HEK293 (cell line): ENCODE results near the gene CDC42BPA.

Experiments used
- CTCF ChIA-PET: fragments of 350-600 bp; formaldehyde crosslinking; extraction: SDS; loops from one replicate; lab custom pipeline; 2021; ENCODE audit warnings: antibody characterized with exemption; lab: Yijun Ruan, JAX
- POLR2A ChIA-PET: fragments of 300-600 bp; formaldehyde crosslinking; extraction: SDS; loops from one replicate; lab custom pipeline; 2020; ENCODE audit warnings: antibody characterized with exemption, inconsistent platforms; lab: Yijun Ruan, JAX
- H3K27ac ChIP-seq: fragments of 200-500 bp; sonication (Bioruptor generic); 2 replicates; pipeline ENCODE4 v1.5.1; 2014; ENCODE audit warnings: low read depth, low read length, control low read depth, inconsistent platforms; ENCODE audit errors: extremely low read depth
- H3K36me3 ChIP-seq, 2 experiments: fragments of 200-500 bp in 1 of 2; sonication (Bioruptor generic) in 1 of 2; 1 replicate in 1 of 2; 2 replicates in 1 of 2; pipeline ENCODE4 v1.5.1; 2014 to 2017; ENCODE audit warnings: inconsistent platforms in 2 of 2, low read length in 2 of 2; ENCODE audit not compliant: control insufficient read depth in 2 of 2, insufficient read depth in 1 of 2
- H3K4me1 ChIP-seq: fragments of 200-500 bp; sonication (Bioruptor generic); 2 replicates; pipeline ENCODE4 v1.5.1; 2014; ENCODE audit warnings: mild to moderate bottlenecking, low read length, inconsistent platforms; ENCODE audit not compliant: control insufficient read depth, insufficient read depth
- H3K4me3 ChIP-seq: 2 replicates; pipeline ENCODE4 v1.5.1; 2011; ENCODE audit warnings: low read depth, mild to moderate bottlenecking, control low read depth, low read length, moderate library complexity
- H3K9me3 ChIP-seq: fragments of 200-500 bp; sonication (Bioruptor generic); 2 replicates; pipeline ENCODE4 v1.5.1; 2014; ENCODE audit warnings: low read depth, low read length, inconsistent platforms; ENCODE audit not compliant: control insufficient read depth, insufficient read depth
- AEBP2 ChIP-seq: fragments of 450-650 bp; formaldehyde crosslinking; IDR thresholded peaks from 2 replicates; pipeline ENCODE4 v1.5.1; 2016; ENCODE audit warnings: missing biosample characterization, missing genetic modification characterization, borderline replicate concordance
- GLI4 ChIP-seq: fragments of 450-650 bp; formaldehyde crosslinking; IDR thresholded peaks from 2 replicates; pipeline ENCODE4 v1.5.1; 2016; ENCODE audit warnings: missing biosample characterization, missing genetic modification characterization
- HOXA7 ChIP-seq: sonication (generic); formaldehyde crosslinking; IDR thresholded peaks from 2 replicates; pipeline ENCODE4 v1.8.1; 2022; ENCODE audit warnings: missing genetic modification reagents, borderline replicate concordance
- KLF1 ChIP-seq: fragments of 450-650 bp; formaldehyde crosslinking; IDR thresholded peaks from 2 replicates; pipeline ENCODE4 v1.5.1; 2016; ENCODE audit warnings: missing biosample characterization, missing genetic modification characterization
- RBAK ChIP-seq: fragments of 450-650 bp; formaldehyde crosslinking; IDR thresholded peaks from 2 replicates; pipeline ENCODE4 v1.5.1; 2016; ENCODE audit warnings: missing biosample characterization, missing genetic modification characterization
- TSHZ1 ChIP-seq: fragments of 450-650 bp; formaldehyde crosslinking; IDR thresholded peaks from 2 replicates; pipeline ENCODE4 v1.5.1; 2016; ENCODE audit warnings: missing biosample characterization, missing genetic modification characterization, borderline replicate concordance
- ZNF10 ChIP-seq: fragments of 450-650 bp; formaldehyde crosslinking; IDR thresholded peaks from 2 replicates; pipeline ENCODE4 v1.5.1; 2017; ENCODE audit warnings: missing biosample characterization, missing genetic modification characterization
- ZNF155 ChIP-seq: fragments of 450-650 bp; formaldehyde crosslinking; IDR thresholded peaks from 2 replicates; pipeline ENCODE4 v1.5.1; 2016; ENCODE audit warnings: missing biosample characterization, missing genetic modification characterization
- ZNF16 ChIP-seq: fragments of 450-650 bp; formaldehyde crosslinking; IDR thresholded peaks from 2 replicates; pipeline ENCODE4 v1.5.1; 2016; ENCODE audit warnings: low read depth, missing biosample characterization, missing genetic modification characterization
- ZNF280D ChIP-seq: fragments of 450-650 bp; formaldehyde crosslinking; IDR thresholded peaks from 2 replicates; pipeline ENCODE4 v1.5.1; 2016; ENCODE audit warnings: missing biosample characterization, missing genetic modification characterization
- ZNF311 ChIP-seq: fragments of 450-650 bp; formaldehyde crosslinking; IDR thresholded peaks from 2 replicates; pipeline ENCODE4 v1.5.1; 2017; ENCODE audit warnings: missing biosample characterization, missing genetic modification characterization, borderline replicate concordance
- ZNF335 ChIP-seq: fragments of 450-650 bp; formaldehyde crosslinking; conservative IDR thresholded peaks from 2 replicates; pipeline ENCODE4 v1.5.1; 2016; ENCODE audit warnings: missing biosample characterization, missing genetic modification characterization
- ZNF37A ChIP-seq: fragments of 450-650 bp; IDR thresholded peaks from 2 replicates; pipeline ENCODE4 v1.5.1; 2018; ENCODE audit warnings: missing biosample characterization, missing genetic modification characterization
- ZNF416 ChIP-seq: fragments of 450-650 bp; formaldehyde crosslinking; IDR thresholded peaks from 2 replicates; pipeline ENCODE4 v1.5.1; 2016; ENCODE audit warnings: missing biosample characterization, missing genetic modification characterization
- ZNF529 ChIP-seq: fragments of 450-650 bp; formaldehyde crosslinking; IDR thresholded peaks from 2 replicates; pipeline ENCODE4 v1.5.1; 2017; ENCODE audit warnings: missing genetic modification characterization, missing biosample characterization; ENCODE audit not compliant: insufficient replicate concordance
- ZNF530 ChIP-seq: fragments of 450-650 bp; formaldehyde crosslinking; IDR thresholded peaks from 2 replicates; pipeline ENCODE4 v1.5.1; 2016; ENCODE audit warnings: low read depth, missing biosample characterization, missing genetic modification characterization
- ZNF544 ChIP-seq: fragments of 450-650 bp; formaldehyde crosslinking; IDR thresholded peaks from 2 replicates; pipeline ENCODE4 v1.5.0; 2017; ENCODE audit warnings: missing biosample characterization, missing genetic modification characterization
- ZNF580 ChIP-seq: fragments of 450-650 bp; formaldehyde crosslinking; IDR thresholded peaks from 2 replicates; pipeline ENCODE4 v1.5.1; 2016; ENCODE audit warnings: missing biosample characterization, missing genetic modification characterization
- ZNF610 ChIP-seq: fragments of 450-650 bp; formaldehyde crosslinking; IDR thresholded peaks from 2 replicates; pipeline ENCODE4 v1.5.1; 2016; ENCODE audit warnings: missing biosample characterization, missing genetic modification characterization, borderline replicate concordance
- ZNF629 ChIP-seq: fragments of 450-650 bp; formaldehyde crosslinking; IDR thresholded peaks from 2 replicates; pipeline ENCODE4 v1.5.1; 2017; ENCODE audit warnings: missing biosample characterization, missing genetic modification characterization
- ZNF639 ChIP-seq: fragments of 450-650 bp; formaldehyde crosslinking; IDR thresholded peaks from 2 replicates; pipeline ENCODE4 v1.5.1; 2016; ENCODE audit warnings: missing biosample characterization, missing genetic modification characterization
- ZNF654 ChIP-seq: fragments of 450-650 bp; formaldehyde crosslinking; IDR thresholded peaks from 2 replicates; pipeline ENCODE4 v1.5.1; 2016; ENCODE audit warnings: low read depth, missing biosample characterization, missing genetic modification characterization
- ZNF670 ChIP-seq: fragments of 450-650 bp; formaldehyde crosslinking; IDR thresholded peaks from 2 replicates; pipeline ENCODE4 v1.5.1; 2016; ENCODE audit warnings: missing biosample characterization, missing genetic modification characterization, low read depth
- ZNF768 ChIP-seq: fragments of 450-650 bp; formaldehyde crosslinking; IDR thresholded peaks from 2 replicates; pipeline ENCODE4 v1.5.1; 2018; ENCODE audit warnings: missing biosample characterization, mild to moderate bottlenecking, missing genetic modification characterization
- ZNF777 ChIP-seq: fragments of 450-650 bp; formaldehyde crosslinking; IDR thresholded peaks from 2 replicates; pipeline ENCODE4 v1.5.1; 2017; ENCODE audit warnings: missing biosample characterization, missing genetic modification characterization, borderline replicate concordance
- ZNF843 ChIP-seq: fragments of 450-650 bp; formaldehyde crosslinking; IDR thresholded peaks from 2 replicates; pipeline ENCODE4 v1.5.1; 2016; ENCODE audit warnings: missing biosample characterization, missing genetic modification characterization
- ZXDB ChIP-seq: fragments of 450-650 bp; formaldehyde crosslinking; IDR thresholded peaks from 2 replicates; pipeline ENCODE4 v1.5.1; 2016; ENCODE audit warnings: missing biosample characterization, missing genetic modification characterization

Gene CDC42BPA

GRCh38 chr1:227322376-227322775 lies 4.1 kb upstream of the CDC42BPA start:
- ChIA-PET POLR2A (no interaction called here), CTCF (interaction anchor here (0.7 kb wide), 1 partner anchor 22 kb away, joined by 3 read pairs; no protein-coding TSS in a partner anchor)
- TF ChIP-seq ZNF629 (tag by site-specific recombination) (no peak), ZNF416 (no peak), ZNF777 (tag by site-specific recombination) (no peak), ZNF10 (tag by site-specific recombination) (no peak), ZNF843 (no peak), HOXA7 (CRISPR knock-in tag) (no peak), ZNF311 (tag by site-specific recombination) (no peak), ZNF544 (tag by site-specific recombination) (no peak), ZNF654 (tag by site-specific recombination) (no peak), ZXDB (tag by site-specific recombination) (no peak), RBAK (tag by site-specific recombination) (no peak), ZNF529 (tag by site-specific recombination) (no peak)
- Histone ChIP-seq H3K4me3 (no peak overlapping the region), H3K9me3 (no peaks in the 10 kb centered on the region), H3K36me3 (no peaks in the 10 kb centered on the region), H3K4me1 (no peaks in the 10 kb centered on the region), H3K27ac (no peak overlapping the region)

- Histone ChIP-seq H3K9me3 (no peaks in the 10 kb centered on the region), H3K27ac (no peak overlapping the region), H3K36me3 (no peaks in the 10 kb centered on the region), H3K4me1 (no peaks in the 10 kb centered on the region), H3K4me3 (no peak overlapping the region)
- TF ChIP-seq ZNF37A (no peak), ZXDB (tag by site-specific recombination) (no peak), ZNF280D (tag by site-specific recombination) (no peak), ZNF610 (tag by site-specific recombination) (no peak), ZNF155 (tag by site-specific recombination) (no peak), ZNF530 (no peak), TSHZ1 (no peak), ZNF335 (no peak), KLF1 (tag by site-specific recombination) (no peak), AEBP2 (tag by site-specific recombination) (no peak), ZNF639 (tag by site-specific recombination) (no peak), ZNF777 (tag by site-specific recombination) (no peak), GLI4 (no peak), ZNF16 (tag by site-specific recombination) (no peak), ZNF580 (tag by site-specific recombination) (no peak), ZNF768 (no peak), ZNF670 (no peak)
- ChIA-PET CTCF (interaction anchor here (0.6 to 1.1 kb wide), 4 partner anchors 12 to 87 kb away, joined by 3 to 4 read pairs (median 3); no protein-coding TSS in a partner anchor), POLR2A (interaction anchor here (0.7 kb wide), 1 partner anchor 91 kb away, joined by 3 read pairs; no protein-coding TSS in a partner anchor)
Measured at GRCh38 chr1:227321035-227321434, 2.7 kb upstream of the CDC42BPA start.
